Colonic mucosa (tissue), 4 donors: ENCODE results near the gene TBC1D9. TPM values are rescaled to one million over a fixed set of nuclear protein-coding genes. Genes with fewer than 3 reads are reported as not detected.
"Not testable (repeated sequence)": the region's sequence is repeated elsewhere in the genome, so short reads cannot be mapped to it uniquely, and the experiment has no call there.

Experiments
- DNase-seq: peaks from one replicate; pipeline ENCODE4 v3.0.0-alpha.2; 2020
- H3K27ac ChIP-seq: fragments of 200-600 bp; one replicate; pipeline ENCODE4 v1.8.0; 2021
- H3K27me3 ChIP-seq: fragments of 200-600 bp; one replicate; pipeline ENCODE4 v1.8.0; 2021
- H3K36me3 ChIP-seq: fragments of 200-600 bp; one replicate; pipeline ENCODE4 v1.8.0; 2021
- H3K4me1 ChIP-seq: fragments of 200-600 bp; one replicate; pipeline ENCODE4 v1.8.0; 2021; ENCODE audit warnings: mild to moderate bottlenecking
- H3K4me3 ChIP-seq: fragments of 200-600 bp; one replicate; pipeline ENCODE4 v1.8.0; 2021
- H3K9ac ChIP-seq, 2 donors: one replicate each; pipeline ENCODE4 v1.7.0; 2013; ENCODE audit warnings: control low read depth in 2 of 2, low read depth in 2 of 2, low read length in 2 of 2
- H3K9me3 ChIP-seq: fragments of 200-600 bp; one replicate; pipeline ENCODE4 v1.8.0; 2021
- CTCF ChIP-seq: fragments of 200-600 bp; IDR thresholded peaks from one replicate; pipeline ENCODE4 v1.8.0; 2022; ENCODE audit warnings: antibody characterized with exemption, mild to moderate bottlenecking
- intact Hi-C: fragments of 100-400 bp; cut with DNase I; formaldehyde crosslinking; loops from one replicate; pipeline ENCODE4 v1.14.1; 2022
- total RNA-seq, 2 donors: library from RNA; stranded (reverse); fragmentation: NEBNext Ultra II Directional in 1 of 2; extraction: Animal tissue kit (Norgen Biotek cat#: 25700) in 1 of 2; gene quantifications; one replicate each; pipeline ENCODE4 v1.2.1, GENCODE V29; 2021
- donor health status: healthy.
- donor health status: DM: no; HTN: no; CAD: no.
- donor health status: DM: no; HTN: no; CAD: no.

TBC1D9 gene
- total RNA-seq, 2 donors from 2014 or later, result 6.8 to 11.6 TPM

GRCh38 chr4:140793291-140793690 lies 37.1 kb upstream of the TBC1D9 start:
- Histone ChIP-seq H3K4me1 (no peaks in the 10 kb centered on the region), H3K4me3 (no peak overlapping the region)
- no peak for TF ChIP-seq CTCF

GRCh38 chr4:140790765-140791164 lies 34.6 kb upstream of the TBC1D9 start:
- intact Hi-C loops, result no loop called here
- Histone ChIP-seq H3K4me1 (no peaks in the 10 kb centered on the region), H3K27ac (peak overlapping the region; percentile 6), H3K36me3 (no peaks in the 10 kb centered on the region), H3K9ac (no peak overlapping the region), H3K27me3 (no peaks in the 10 kb centered on the region), H3K9me3 (no peaks in the 10 kb centered on the region), H3K4me3 (no peak overlapping the region)
- no peak for TF ChIP-seq CTCF
- peak; percentile 27 for DNase-seq

More at GRCh38 chr4:140793291-140793690, 37.1 kb upstream of the TBC1D9 start:
- Histone ChIP-seq H3K9me3 (no peaks in the 10 kb centered on the region), H3K27ac (no peak overlapping the region), H3K27me3 (no peaks in the 10 kb centered on the region), H3K9ac (no peak overlapping the region), H3K36me3 (no peaks in the 10 kb centered on the region)
- no peak for DNase-seq
- intact Hi-C loops, result no loop called here

- Histone ChIP-seq H3K4me3 (no peak overlapping the region), H3K36me3 (no peaks in the 10 kb centered on the region), H3K9me3 (no peaks in the 10 kb centered on the region), H3K9ac (no peak overlapping the region), H3K27me3 (no peaks in the 10 kb centered on the region), H3K27ac (peak overlapping the region; percentile 6), H3K4me1 (no peaks in the 10 kb centered on the region)
- TF ChIP-seq CTCF, result no peak
- DNase-seq, result no peak
- intact Hi-C loops, result no loop called here
Observed at GRCh38 chr4:140790171-140790570, 34.0 kb upstream of the TBC1D9 start.

- no peaks in the 10 kb centered on the region for H3K27me3 ChIP-seq
- no peak overlapping the region for H3K9ac ChIP-seq
- no peaks in the 10 kb centered on the region for H3K9me3 ChIP-seq
- H3K4me3 ChIP-seq, result no peak overlapping the region
- DNase-seq, result no peak
- H3K4me1 ChIP-seq, result no peaks in the 10 kb centered on the region
- H3K27ac ChIP-seq, result peak overlapping the region; percentile 6
- no peaks in the 10 kb centered on the region for H3K36me3 ChIP-seq
- intact Hi-C loops, result no loop called here
- TF ChIP-seq CTCF, result no peak
Observed at GRCh38 chr4:140789759-140790158, 33.6 kb upstream of the TBC1D9 start.

- H3K4me1 ChIP-seq, H3K9ac ChIP-seq, H3K36me3 ChIP-seq, H3K27ac ChIP-seq, H3K9me3 ChIP-seq, H3K4me3 ChIP-seq, H3K27me3 ChIP-seq, DNase-seq, intact Hi-C loops: not testable (repeated sequence)
Observed at GRCh38 chr4:140782787-140783186, 26.6 kb upstream of the TBC1D9 start.

GRCh38 chr4:140781596-140781995 lies 25.4 kb upstream of the TBC1D9 start:
- H3K9me3 ChIP-seq, result no peaks in the 10 kb centered on the region
- H3K36me3 ChIP-seq, result no peaks in the 10 kb centered on the region
- H3K27ac ChIP-seq, result no peak overlapping the region
- no peak for TF ChIP-seq CTCF
- no peaks in the 10 kb centered on the region for H3K4me1 ChIP-seq
- intact Hi-C loops, result no loop called here
- H3K27me3 ChIP-seq, result no peaks in the 10 kb centered on the region
- no peak overlapping the region for H3K4me3 ChIP-seq
- no peak for DNase-seq
- no peak overlapping the region for H3K9ac ChIP-seq
